Keratinocyte (primary cell): Measurements from ENCODE around the gene FKBP10.

Source experiments
- EZH2 ChIP-seq: IDR thresholded peaks from one replicate; pipeline ENCODE4 v1.6.1; 2012; ENCODE audit warnings: inconsistent platforms, mild to moderate bottlenecking, low read length, moderate library complexity
- TF ChIP-seq, protein P1 (sequence below), 3 experiments: IDR thresholded peaks in 1 of 3; conservative IDR thresholded peaks in 1 of 3; optimal IDR thresholded peaks in 1 of 3; 2 replicates in 2 of 3; 3 replicates in 1 of 3; pipeline versions ENCODE3 to v1.5.1; 2011; ENCODE audit warnings: low read length in 3 of 3, mild to moderate bottlenecking in 3 of 3, moderate library complexity in 2 of 3, control low read depth in 1 of 3, inconsistent platforms in 1 of 3; ENCODE audit not compliant: insufficient read depth in 2 of 3; ENCODE audit errors: extremely low read depth in 1 of 3

DNA sequence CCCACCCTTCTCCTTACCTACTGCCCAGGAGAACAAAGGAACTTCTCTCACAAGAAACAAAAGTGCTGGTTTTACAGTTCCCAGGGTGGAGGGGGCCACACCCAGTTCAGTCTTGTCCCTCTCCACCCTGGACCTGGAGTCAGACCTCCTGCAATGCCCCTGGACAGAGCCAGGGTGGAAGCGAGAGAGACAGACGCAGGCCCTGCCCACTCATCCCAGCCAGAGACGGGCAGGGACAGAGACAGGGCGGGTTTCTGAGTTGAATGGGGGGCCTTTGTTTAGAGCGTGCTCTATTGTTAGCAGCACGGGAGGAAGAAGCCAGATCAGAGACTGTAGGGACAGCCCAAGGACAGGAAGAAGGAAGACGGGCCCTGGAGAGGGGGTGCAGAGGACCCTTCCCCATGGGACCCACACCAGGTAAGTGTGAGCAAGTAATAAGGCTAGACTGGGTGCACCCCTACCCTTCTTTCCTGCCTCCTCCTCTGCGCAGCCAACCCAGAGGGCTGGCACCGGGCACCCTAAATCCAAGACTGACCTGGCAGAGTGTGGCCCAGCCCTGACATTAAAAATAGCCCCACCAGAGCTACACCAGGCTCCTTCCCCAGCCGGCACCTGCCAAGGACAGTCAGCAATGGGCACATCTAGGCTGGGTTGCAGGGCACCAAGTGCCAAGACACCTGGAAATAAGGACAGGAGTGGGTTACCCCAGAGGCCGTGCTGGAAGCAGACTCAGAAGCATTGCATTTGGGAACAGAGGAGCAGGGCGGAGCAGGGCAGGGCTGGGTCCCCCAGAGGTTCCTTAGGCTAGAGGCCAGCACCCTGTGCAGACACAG, 37.2 kb upstream of the FKBP10 start:
- TF ChIP-seq EZH2 = no peak
- TF ChIP-seq, protein P1, sequence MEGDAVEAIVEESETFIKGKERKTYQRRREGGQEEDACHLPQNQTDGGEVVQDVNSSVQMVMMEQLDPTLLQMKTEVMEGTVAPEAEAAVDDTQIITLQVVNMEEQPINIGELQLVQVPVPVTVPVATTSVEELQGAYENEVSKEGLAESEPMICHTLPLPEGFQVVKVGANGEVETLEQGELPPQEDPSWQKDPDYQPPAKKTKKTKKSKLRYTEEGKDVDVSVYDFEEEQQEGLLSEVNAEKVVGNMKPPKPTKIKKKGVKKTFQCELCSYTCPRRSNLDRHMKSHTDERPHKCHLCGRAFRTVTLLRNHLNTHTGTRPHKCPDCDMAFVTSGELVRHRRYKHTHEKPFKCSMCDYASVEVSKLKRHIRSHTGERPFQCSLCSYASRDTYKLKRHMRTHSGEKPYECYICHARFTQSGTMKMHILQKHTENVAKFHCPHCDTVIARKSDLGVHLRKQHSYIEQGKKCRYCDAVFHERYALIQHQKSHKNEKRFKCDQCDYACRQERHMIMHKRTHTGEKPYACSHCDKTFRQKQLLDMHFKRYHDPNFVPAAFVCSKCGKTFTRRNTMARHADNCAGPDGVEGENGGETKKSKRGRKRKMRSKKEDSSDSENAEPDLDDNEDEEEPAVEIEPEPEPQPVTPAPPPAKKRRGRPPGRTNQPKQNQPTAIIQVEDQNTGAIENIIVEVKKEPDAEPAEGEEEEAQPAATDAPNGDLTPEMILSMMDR (optimal IDR thresholded peaks at IDR 0.05 in 1 of 3, IDR thresholded peaks at IDR 0.05 in 1 of 3, conservative IDR thresholded peaks at IDR 0.05 in 1 of 3; ENCODE audit: extremely low read depth in 1 of 3, insufficient read depth in 2 of 3, low read length in 3 of 3) = no peak
